ENCODE data around the gene DCK.
"Not testable (repeated sequence)": the region's sequence is repeated elsewhere in the genome, so short reads cannot be mapped to it uniquely, and the experiment has no call there.

Gene DCK

GRCh38 chr4:71001363-71001762, 7.9 kb downstream of the DCK start:
- DNase-seq (ENCODE audit: low spot score) = not testable (repeated sequence)

- DNase-seq (ENCODE audit: low spot score) = no peak
Measured at GRCh38 chr4:71004281-71004851, 10.9 kb downstream of the DCK start.

GRCh38 chr4:71005025-71005424, 11.6 kb downstream of the DCK start:
- not testable (repeated sequence) for DNase-seq (ENCODE audit: low spot score)

GRCh38 chr4:71006203-71006907, 12.9 kb downstream of the DCK start:
- no peak for DNase-seq (ENCODE audit: low spot score)

- DNase-seq (ENCODE audit: low spot score) = no peak
Measured at GRCh38 chr4:71008196-71008595, 14.7 kb downstream of the DCK start.

DNA sequence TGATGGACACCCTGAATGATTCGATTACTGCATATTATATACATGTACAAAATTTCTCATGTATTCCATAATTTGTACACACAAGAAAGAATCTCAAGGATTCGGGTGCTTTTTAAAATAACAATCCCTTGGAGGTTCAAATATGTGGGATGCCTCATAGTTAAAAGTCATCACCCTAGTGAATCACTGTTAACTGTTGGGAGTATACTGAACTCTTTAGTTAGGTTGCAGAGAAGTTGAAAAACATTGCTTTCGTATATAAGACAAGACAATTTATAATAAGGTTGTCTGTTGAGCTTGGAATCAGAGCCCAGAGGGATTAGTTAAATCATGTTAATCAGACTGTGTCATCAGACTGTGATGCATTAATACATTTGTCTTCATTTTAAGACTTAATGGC, 15.6 kb downstream of the DCK start:
- peak; percentile 19 for DNase-seq (ENCODE audit: low spot score)

- peak; percentile 47 for DNase-seq (ENCODE audit: low spot score)
Measured at GRCh38 chr4:71009890-71010588, 16.6 kb downstream of the DCK start.

DNA sequence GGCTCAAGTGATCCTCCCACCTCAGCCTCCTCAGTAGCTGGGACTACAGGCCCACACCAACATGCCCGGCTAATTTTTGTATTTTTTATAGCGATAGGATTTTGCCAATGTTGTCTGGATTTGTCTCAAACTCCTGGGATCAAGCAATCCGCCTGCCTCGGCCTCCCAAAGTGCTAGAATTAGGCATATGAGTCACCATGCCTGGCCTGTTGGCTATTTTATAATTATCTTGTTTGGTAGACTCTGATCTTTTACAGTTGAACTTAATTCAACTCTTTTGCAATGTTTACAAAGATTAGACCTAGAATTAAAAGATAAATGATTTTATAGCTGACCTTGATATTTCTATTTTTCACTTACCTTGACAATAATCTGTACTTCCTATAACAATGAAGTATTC, 18.0 kb downstream of the DCK start:
- DNase-seq (ENCODE audit: low spot score) = no peak

GRCh38 chr4:71017391-71017790, 23.9 kb downstream of the DCK start:
- not testable (repeated sequence) for DNase-seq (ENCODE audit: low spot score)

- no peak for DNase-seq (ENCODE audit: low spot score)
Measured at GRCh38 chr4:71020611-71021010, 27.2 kb downstream of the DCK start.

DNA sequence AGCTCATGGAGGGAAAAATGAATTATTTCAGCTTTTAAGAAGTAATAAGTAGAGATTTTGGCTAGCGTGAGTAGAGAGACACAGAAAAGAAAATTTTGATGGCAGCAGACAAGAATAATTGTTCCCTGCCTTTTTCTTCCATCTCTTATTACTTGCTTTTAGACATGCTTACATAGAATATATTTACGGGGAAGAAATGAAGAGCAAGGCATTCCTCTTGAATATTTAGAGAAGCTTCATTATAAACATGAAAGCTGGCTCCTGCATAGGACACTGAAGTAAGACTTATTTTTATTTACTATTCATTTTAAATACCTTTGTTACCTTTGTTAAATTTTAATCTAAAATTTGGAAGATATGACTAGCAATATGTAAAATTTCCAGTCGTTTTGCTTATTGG, 32.2 kb downstream of the DCK start:
- no peak for DNase-seq (ENCODE audit: low spot score)

DNA sequence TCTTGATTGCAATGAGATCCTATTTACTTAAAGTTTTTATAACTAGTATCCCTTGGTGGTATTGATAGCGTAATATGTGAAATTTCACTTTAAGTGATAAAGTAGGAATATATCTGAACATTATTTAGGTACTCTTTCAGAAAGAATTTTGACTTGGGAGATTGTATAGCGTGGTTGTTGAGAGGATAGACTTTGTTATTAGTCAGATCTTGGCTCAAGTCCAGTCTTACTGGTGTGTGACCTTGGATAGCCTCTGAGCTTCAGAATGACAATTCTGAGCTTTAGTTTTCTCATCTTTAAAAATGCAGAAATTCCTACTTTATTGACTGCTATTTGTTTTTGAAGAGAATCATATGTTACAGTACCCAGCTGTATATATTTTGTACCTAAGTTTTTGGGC, 32.6 kb downstream of the DCK start:
- peak; percentile 78 for DNase-seq (ENCODE audit: low spot score)

DNA sequence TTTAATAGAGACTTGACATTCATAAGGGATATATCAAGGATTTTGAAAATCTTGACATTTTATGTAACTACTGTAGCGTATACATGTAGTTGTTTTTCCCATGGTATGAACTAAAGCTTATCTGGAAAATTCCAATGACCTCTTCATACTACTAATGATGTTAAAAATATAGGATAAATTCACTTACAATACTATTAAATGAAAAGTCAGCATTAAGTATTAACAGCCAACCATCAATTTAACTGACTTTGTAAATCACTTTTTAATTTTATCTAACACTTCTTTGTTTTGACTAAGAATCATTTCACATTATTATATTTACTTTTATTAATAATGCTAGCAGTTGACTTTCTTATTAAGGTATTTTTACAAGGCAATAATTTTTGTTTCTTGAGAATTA, 34.2 kb downstream of the DCK start:
- no peak for DNase-seq (ENCODE audit: low spot score)

DNA sequence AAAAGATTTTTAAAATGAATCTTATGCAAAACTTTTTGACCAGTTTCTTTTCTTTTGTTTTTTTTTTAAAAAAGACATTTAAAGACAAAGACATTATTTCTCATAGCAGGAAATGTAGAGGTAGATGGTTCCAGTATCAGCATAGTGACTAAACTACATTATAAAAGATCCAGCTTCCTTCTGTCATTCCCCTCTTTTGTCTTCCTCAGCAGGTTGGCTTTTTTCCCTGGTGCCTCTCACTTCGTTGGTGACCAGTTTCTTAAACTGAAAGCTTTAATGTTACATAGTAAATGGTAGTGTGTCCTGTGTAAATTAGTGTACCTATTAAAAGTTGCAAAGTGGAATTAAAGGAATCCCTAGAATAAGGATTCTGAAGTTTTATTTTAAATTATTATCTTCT, 36.1 kb downstream of the DCK start:
- DNase-seq (ENCODE audit: low spot score) = peak; percentile 8

DNA sequence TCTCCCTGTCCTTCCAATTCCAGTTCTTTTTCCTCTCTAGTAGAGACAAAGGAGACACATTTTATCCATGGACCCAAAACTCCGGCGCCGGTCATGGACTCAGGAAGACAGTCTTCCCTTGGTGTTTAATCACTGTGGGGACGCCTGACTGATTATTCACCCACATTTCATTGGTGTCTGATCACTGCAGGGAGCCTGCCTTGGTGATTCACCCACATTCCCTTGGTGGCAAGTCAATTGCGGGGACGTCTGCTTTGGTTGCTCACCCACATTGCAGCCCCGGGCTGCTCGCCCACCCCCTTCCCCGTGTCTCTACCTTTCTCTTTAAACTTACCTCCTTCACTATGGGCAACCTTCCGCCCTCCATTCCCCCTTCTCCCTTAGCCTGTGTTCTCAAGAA, 38.7 kb downstream of the DCK start:
- DNase-seq (ENCODE audit: low spot score) = peak; percentile 92

GRCh38 chr4:71045256-71045655, 51.8 kb downstream of the DCK start:
- DNase-seq (ENCODE audit: low spot score) = no peak

GRCh38 chr4:71049395-71049794, 55.9 kb downstream of the DCK start:
- DNase-seq (ENCODE audit: low spot score) = no peak

GRCh38 chr4:71050809-71051208, 57.4 kb downstream of the DCK start:
- DNase-seq (ENCODE audit: low spot score) = no peak

GRCh38 chr4:71052034-71052433, 58.6 kb downstream of the DCK start:
- DNase-seq (ENCODE audit: low spot score) = no peak

DNA sequence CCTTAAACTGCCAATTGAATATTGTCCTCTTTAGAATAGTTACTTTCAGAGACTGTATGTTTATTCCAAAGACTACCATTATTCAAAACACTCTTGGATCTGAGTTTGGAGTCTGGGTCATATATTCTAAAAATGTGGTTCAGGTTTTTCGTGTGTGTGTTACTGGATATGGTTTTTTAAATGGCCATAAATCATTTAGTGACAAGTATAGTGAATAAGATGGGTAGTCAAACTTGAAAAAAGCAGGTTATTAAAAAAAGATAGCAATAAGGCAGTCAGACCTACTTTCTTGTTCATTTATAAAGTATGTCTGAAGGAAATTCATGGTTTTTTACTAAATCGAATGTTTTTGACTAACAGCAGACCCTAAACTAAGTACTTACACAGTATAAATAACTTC, 59.3 kb downstream of the DCK start:
- no peak for DNase-seq (ENCODE audit: low spot score)

- DNase-seq (ENCODE audit: low spot score) = not testable (repeated sequence)
Measured at GRCh38 chr4:71053613-71054012, 60.2 kb downstream of the DCK start.

GRCh38 chr4:71059573-71059972, 66.1 kb downstream of the DCK start:
- DNase-seq (ENCODE audit: low spot score) = not testable (repeated sequence)

- DNase-seq (ENCODE audit: low spot score) = no peak
Measured at GRCh38 chr4:71062436-71062835, 69.0 kb downstream of the DCK start.
